ENCODE results near the gene ZNF777.

The ZNF777 gene

DNA sequence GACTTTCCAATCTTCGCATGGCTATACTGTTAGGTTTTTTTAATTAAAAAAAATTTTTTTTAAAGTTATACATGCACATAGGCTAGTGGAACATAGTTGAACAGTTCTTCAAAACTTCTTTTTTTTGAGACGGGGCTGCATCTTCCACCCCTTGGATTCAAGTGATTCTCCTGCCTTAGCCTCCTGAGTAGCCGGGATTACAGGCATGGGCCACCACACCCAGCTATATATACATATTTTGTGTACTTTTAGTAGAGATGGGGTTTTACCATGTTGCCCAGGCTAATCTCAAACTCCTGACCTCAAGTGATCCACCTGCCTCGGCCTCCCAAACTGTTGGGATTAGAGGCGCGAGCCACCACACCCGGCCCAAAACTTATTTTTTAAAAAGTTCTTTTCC lies 17.3 kb downstream of the ZNF777 start:
- Histone ChIP-seq H2BK120ac (ENCODE audit: low read depth, low read length) (no peak overlapping the region), H2BK5ac (ENCODE audit: low read depth, low read length, poor library complexity, severe bottlenecking) (no peak overlapping the region), H3K9me3 (ENCODE audit: control insufficient read depth, low read length) (no peaks in the 10 kb centered on the region), H3K4me1 (ENCODE audit: control insufficient read depth, insufficient read depth, low read depth, low read length) (no peaks in the 10 kb centered on the region), H4K91ac (ENCODE audit: low read length) (no peak overlapping the region), H2AK5ac (ENCODE audit: low read length, severe bottlenecking) (no peak overlapping the region), H2BK15ac (ENCODE audit: low read depth, poor library complexity, severe bottlenecking) (no peak overlapping the region), H3K27ac (ENCODE audit: low read length, poor library complexity, severe bottlenecking) (no peak overlapping the region), H3K18ac (ENCODE audit: low read depth in 1 of 2, low read length in 2 of 2) (no peak overlapping the region), H3K4me3 (ENCODE audit: insufficient read depth in 1 of 2, low read depth in 1 of 2, low read length in 2 of 2) (no peak overlapping the region), H3K79me1 (replicated peaks; ENCODE audit: low read length, poor library complexity, severe bottlenecking) (peaks cover 27% of the 10 kb centered on the region), H3K36me3 (ENCODE audit: control insufficient read depth in 1 of 2, insufficient read depth in 2 of 2, low read depth in 1 of 2, low read length in 2 of 2) (peaks cover 28 to 60% of the 10 kb centered on the region in 2 experiments), H3K23ac (ENCODE audit: low read length in 2 of 2) (no peak overlapping the region), H3K9ac (ENCODE audit: low read length) (no peak overlapping the region), H3K27me3 (ENCODE audit: control insufficient read depth in 1 of 2, insufficient read depth in 1 of 2, low read length in 2 of 2) (no peaks in the 10 kb centered on the region), H4K8ac (ENCODE audit: low read length) (no peak overlapping the region), H2AFZ (ENCODE audit: low read depth, low read length) (no peak overlapping the region), H3K4ac (ENCODE audit: low read depth in 1 of 2, low read length in 2 of 2) (no peak overlapping the region), H2BK12ac (ENCODE audit: low read length in 2 of 2) (no peak overlapping the region), H3K14ac (ENCODE audit: low read length in 2 of 2) (no peak overlapping the region), H3K4me2 (ENCODE audit: low read length, poor library complexity, severe bottlenecking) (no peak overlapping the region)
- WGBS: 98% methylated on average over 5 of the region's 7 CpGs
- no peak for DNase-seq

DNA sequence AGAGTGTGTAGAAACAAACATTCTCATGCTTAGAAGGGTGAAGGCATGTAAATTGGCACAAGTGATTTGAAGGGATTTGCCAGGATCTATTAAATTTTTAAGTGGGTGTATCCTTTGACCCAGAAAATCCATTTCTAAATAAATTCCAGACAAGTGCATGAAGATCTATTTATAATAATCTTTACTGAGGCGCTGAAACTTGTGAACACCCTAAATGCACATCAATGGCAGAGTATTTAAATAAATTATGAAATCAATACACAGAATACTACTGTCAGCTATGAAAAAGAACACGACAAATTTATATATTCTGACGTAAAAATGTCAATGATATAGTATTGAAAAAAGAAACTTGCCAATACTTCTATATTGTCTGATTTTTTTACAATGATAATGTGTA lies 17.9 kb downstream of the ZNF777 start:
- Histone ChIP-seq H4K91ac (ENCODE audit: low read length) (no peak overlapping the region), H3K9me3 (ENCODE audit: control insufficient read depth, low read length) (no peaks in the 10 kb centered on the region), H3K9ac (ENCODE audit: low read length) (no peak overlapping the region), H3K4me3 (ENCODE audit: insufficient read depth in 1 of 2, low read depth in 1 of 2, low read length in 2 of 2) (no peak overlapping the region), H2BK12ac (ENCODE audit: low read length in 2 of 2) (no peak overlapping the region), H2BK5ac (ENCODE audit: low read depth, low read length, poor library complexity, severe bottlenecking) (no peak overlapping the region), H3K4me2 (ENCODE audit: low read length, poor library complexity, severe bottlenecking) (no peak overlapping the region), H3K14ac (ENCODE audit: low read length in 2 of 2) (no peak overlapping the region), H3K4ac (ENCODE audit: low read depth in 1 of 2, low read length in 2 of 2) (no peak overlapping the region), H3K27ac (ENCODE audit: low read length, poor library complexity, severe bottlenecking) (no peak overlapping the region), H3K4me1 (ENCODE audit: control insufficient read depth, insufficient read depth, low read depth, low read length) (no peaks in the 10 kb centered on the region), H2BK15ac (ENCODE audit: low read depth, poor library complexity, severe bottlenecking) (no peak overlapping the region), H3K36me3 (ENCODE audit: control insufficient read depth in 1 of 2, insufficient read depth in 2 of 2, low read depth in 1 of 2, low read length in 2 of 2) (peaks cover 25 to 56% of the 10 kb centered on the region in 2 experiments), H2AFZ (ENCODE audit: low read depth, low read length) (no peak overlapping the region), H3K79me1 (replicated peaks; ENCODE audit: low read length, poor library complexity, severe bottlenecking) (peaks cover 28% of the 10 kb centered on the region), H3K23ac (ENCODE audit: low read length in 2 of 2) (no peak overlapping the region), H3K27me3 (ENCODE audit: control insufficient read depth in 1 of 2, insufficient read depth in 1 of 2, low read length in 2 of 2) (no peaks in the 10 kb centered on the region), H2AK5ac (ENCODE audit: low read length, severe bottlenecking) (no peak overlapping the region), H2BK120ac (ENCODE audit: low read depth, low read length) (no peak overlapping the region), H3K18ac (ENCODE audit: low read depth in 1 of 2, low read length in 2 of 2) (no peak overlapping the region), H4K8ac (ENCODE audit: low read length) (no peak overlapping the region)
- WGBS: no CpG with 5 or more reads among the region's 3 CpGs
- DNase-seq: no peak

DNA sequence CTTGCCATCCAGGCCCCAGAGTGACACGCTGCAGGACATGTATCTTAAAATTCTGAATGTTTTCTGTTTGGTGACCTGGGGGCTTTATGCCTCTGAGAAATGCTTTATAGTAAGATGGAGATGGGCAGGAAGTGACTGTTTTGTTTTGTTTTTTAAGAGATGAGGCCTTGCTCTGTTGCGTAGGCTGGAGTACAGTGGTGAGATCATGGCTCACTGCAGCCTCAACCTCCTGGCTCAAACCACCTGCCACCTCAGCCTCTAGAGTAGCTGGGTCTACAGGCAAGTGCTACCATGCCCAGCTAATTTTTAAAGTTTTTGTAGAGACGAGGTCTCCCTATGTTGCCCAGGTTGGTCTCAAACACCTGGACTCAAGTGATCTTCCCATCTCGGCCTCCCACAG lies 20.6 kb downstream of the ZNF777 start:
- H2BK15ac ChIP-seq (ENCODE audit: low read depth, poor library complexity, severe bottlenecking): no peak overlapping the region
- H3K23ac ChIP-seq (ENCODE audit: low read length in 2 of 2): no peak overlapping the region
- H3K14ac ChIP-seq (ENCODE audit: low read length in 2 of 2): no peak overlapping the region
- no peak overlapping the region for H3K18ac ChIP-seq (ENCODE audit: low read depth in 1 of 2, low read length in 2 of 2)
- no peak overlapping the region for H2BK5ac ChIP-seq (ENCODE audit: low read depth, low read length, poor library complexity, severe bottlenecking)
- no peak overlapping the region for H4K8ac ChIP-seq (ENCODE audit: low read length)
- H3K27ac ChIP-seq (ENCODE audit: low read length, poor library complexity, severe bottlenecking): no peak overlapping the region
- no peak overlapping the region for H3K9ac ChIP-seq (ENCODE audit: low read length)
- no peak overlapping the region for H2BK12ac ChIP-seq (ENCODE audit: low read length in 2 of 2)
- peaks cover 23% of the 10 kb centered on the region for H3K79me1 ChIP-seq (replicated peaks; ENCODE audit: low read length, poor library complexity, severe bottlenecking)
- H2AFZ ChIP-seq (ENCODE audit: low read depth, low read length): no peak overlapping the region
- no peak overlapping the region for H3K4me2 ChIP-seq (ENCODE audit: low read length, poor library complexity, severe bottlenecking)
- no peaks in the 10 kb centered on the region for H3K27me3 ChIP-seq (ENCODE audit: control insufficient read depth in 1 of 2, insufficient read depth in 1 of 2, low read length in 2 of 2)
- H3K9me3 ChIP-seq (ENCODE audit: control insufficient read depth, low read length): no peaks in the 10 kb centered on the region
- 89% methylated on average over 4 of the region's 4 CpGs for WGBS
- no peak for DNase-seq
- no peak overlapping the region for H4K91ac ChIP-seq (ENCODE audit: low read length)
- no peak overlapping the region for H2BK120ac ChIP-seq (ENCODE audit: low read depth, low read length)
- H2AK5ac ChIP-seq (ENCODE audit: low read length, severe bottlenecking): no peak overlapping the region
- H3K4ac ChIP-seq (ENCODE audit: low read depth in 1 of 2, low read length in 2 of 2): no peak overlapping the region
- H3K36me3 ChIP-seq (ENCODE audit: control insufficient read depth in 1 of 2, insufficient read depth in 2 of 2, low read depth in 1 of 2, low read length in 2 of 2): peaks cover 18 to 49% of the 10 kb centered on the region in 2 experiments
- H3K4me3 ChIP-seq (ENCODE audit: insufficient read depth in 1 of 2, low read depth in 1 of 2, low read length in 2 of 2): no peak overlapping the region
- H3K4me1 ChIP-seq (ENCODE audit: control insufficient read depth, insufficient read depth, low read depth, low read length): no peaks in the 10 kb centered on the region

DNA sequence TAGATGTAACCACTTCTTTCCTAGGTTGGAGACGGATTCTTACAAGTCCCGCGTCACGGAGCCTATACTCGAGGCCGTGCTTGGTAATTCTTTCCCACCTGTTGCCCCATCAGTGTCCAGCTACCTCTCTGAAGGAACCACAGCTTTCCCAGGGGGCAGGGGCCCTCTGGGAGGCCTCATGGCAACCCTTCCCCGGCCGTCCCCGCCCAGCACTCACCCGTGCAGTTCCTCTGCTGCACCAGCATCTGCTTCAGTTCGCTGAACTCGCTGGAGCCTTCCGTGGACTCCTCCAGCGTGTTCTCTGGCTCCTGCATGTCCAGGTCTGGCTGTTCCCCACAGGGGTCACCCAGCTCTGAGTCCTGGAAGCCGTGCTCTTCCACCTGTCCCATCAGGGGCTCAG lies 24.5 kb downstream of the ZNF777 start:
- no peak overlapping the region for H3K23ac ChIP-seq (ENCODE audit: low read length in 2 of 2)
- H3K4me1 ChIP-seq (ENCODE audit: control insufficient read depth, insufficient read depth, low read depth, low read length): no peaks in the 10 kb centered on the region
- H3K79me1 ChIP-seq (replicated peaks; ENCODE audit: low read length, poor library complexity, severe bottlenecking): peaks cover 31% of the 10 kb centered on the region
- H2AFZ ChIP-seq (ENCODE audit: low read depth, low read length): no peak overlapping the region
- H3K36me3 ChIP-seq (ENCODE audit: control insufficient read depth in 1 of 2, insufficient read depth in 2 of 2, low read depth in 1 of 2, low read length in 2 of 2): peaks cover 46 to 68% of the 10 kb centered on the region in 2 experiments
- no peak overlapping the region for H4K91ac ChIP-seq (ENCODE audit: low read length)
- H3K4me3 ChIP-seq (ENCODE audit: insufficient read depth in 1 of 2, low read depth in 1 of 2, low read length in 2 of 2): no peak overlapping the region
- no peak overlapping the region for H4K8ac ChIP-seq (ENCODE audit: low read length)
- no peak overlapping the region for H3K4me2 ChIP-seq (ENCODE audit: low read length, poor library complexity, severe bottlenecking)
- WGBS: 96% methylated on average over 15 of the region's 15 CpGs
- DNase-seq: no peak
- no peak overlapping the region for H3K9ac ChIP-seq (ENCODE audit: low read length)
- H3K4ac ChIP-seq (ENCODE audit: low read depth in 1 of 2, low read length in 2 of 2): no peak overlapping the region
- H2BK5ac ChIP-seq (ENCODE audit: low read depth, low read length, poor library complexity, severe bottlenecking): no peak overlapping the region
- H3K18ac ChIP-seq (ENCODE audit: low read depth in 1 of 2, low read length in 2 of 2): no peak overlapping the region
- H2BK15ac ChIP-seq (ENCODE audit: low read depth, poor library complexity, severe bottlenecking): no peak overlapping the region
- H2BK12ac ChIP-seq (ENCODE audit: low read length in 2 of 2): no peak overlapping the region
- H3K9me3 ChIP-seq (ENCODE audit: control insufficient read depth, low read length): no peaks in the 10 kb centered on the region
- H3K27ac ChIP-seq (ENCODE audit: low read length, poor library complexity, severe bottlenecking): no peak overlapping the region
- no peak overlapping the region for H3K14ac ChIP-seq (ENCODE audit: low read length in 2 of 2)
- H3K27me3 ChIP-seq (ENCODE audit: control insufficient read depth in 1 of 2, insufficient read depth in 1 of 2, low read length in 2 of 2): no peaks in the 10 kb centered on the region
- H2AK5ac ChIP-seq (ENCODE audit: low read length, severe bottlenecking): no peak overlapping the region
- no peak overlapping the region for H2BK120ac ChIP-seq (ENCODE audit: low read depth, low read length)

All from mesenchymal stem cell (in vitro differentiated cells and primary cell).